Gastroesophageal sphincter (tissue), 3 donors: ENCODE results near the gene OXLD1.

ENCODE experiments used
- CTCF ChIP-seq, 4 experiments: fragments of 200-600 bp in 2 of 4; fragments of 450-650 bp in 2 of 4; sonication (generic) in 1 of 4; IDR thresholded peaks; one replicate each; pipeline ENCODE4 v1.5.1; 2017 to 2019; ENCODE audit warnings: antibody characterized with exemption in 4 of 4, mild to moderate bottlenecking in 2 of 4, moderate library complexity in 2 of 4
- POLR2A ChIP-seq, 2 donors: fragments of 450-650 bp; IDR thresholded peaks; one replicate each; pipeline ENCODE4 v1.6.1; 2017; ENCODE audit warnings: antibody characterized with exemption in 2 of 2, mild to moderate bottlenecking in 2 of 2, moderate library complexity in 1 of 2
- POLR2AphosphoS5 ChIP-seq: sonication (generic); formaldehyde crosslinking; IDR thresholded peaks from one replicate; pipeline ENCODE4 v1.6.1; 2017; ENCODE audit warnings: antibody characterized with exemption

GRCh38 chr17:81638683-81639082 is 27.7 kb downstream of the OXLD1 start:
- no peak for TF ChIP-seq POLR2A (IDR thresholded peaks at IDR 0.05)
- TF ChIP-seq CTCF (IDR thresholded peaks at IDR 0.05), result no peak
- TF ChIP-seq POLR2AphosphoS5, result no peak
